Adrenal gland (tissue), 5 donors: ENCODE results near the gene KLHL29.

Experiments
- POLR2A ChIP-seq, 2 donors: fragments of 450-650 bp; IDR thresholded peaks; one replicate each; pipeline ENCODE4 v1.6.1; 2017; ENCODE audit warnings: antibody characterized with exemption in 2 of 2, mild to moderate bottlenecking in 2 of 2, moderate library complexity in 1 of 2
- TF ChIP-seq, protein P1 (sequence below), 6 experiments: fragments of 450-650 bp in 4 of 6; fragments of 200-600 bp in 2 of 6; sonication (generic) in 1 of 6; IDR thresholded peaks; 1 replicate in 5 of 6; 2 replicates in 1 of 6; pipeline versions ENCODE4 v1.5.1 to v1.8.0; 2016 to 2021; ENCODE audit warnings: antibody characterized with exemption in 6 of 6, mild to moderate bottlenecking in 2 of 6, moderate library complexity in 1 of 6
- donor health status: DM: no; HTN: no; CAD: no.

DNA sequence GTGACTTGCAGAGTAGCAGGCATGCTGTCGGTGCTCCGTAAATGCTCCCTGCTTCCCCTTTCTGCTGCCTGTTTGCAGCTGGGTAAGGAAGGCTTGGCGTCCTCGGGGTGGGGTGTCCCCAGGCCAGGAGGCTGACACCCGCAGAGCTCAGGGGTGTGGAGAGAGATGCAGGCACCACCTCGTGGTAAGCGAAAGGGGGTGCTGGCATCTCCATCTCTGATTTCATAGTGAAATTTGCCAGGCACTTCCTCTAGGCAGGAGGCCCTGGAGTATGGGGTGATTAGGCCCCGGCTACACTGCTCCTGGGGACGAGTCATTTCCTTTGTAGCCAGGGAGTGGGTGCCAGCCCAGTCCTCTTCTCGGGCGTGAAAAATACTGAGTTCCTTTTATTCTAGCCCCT, 160.4 kb downstream of the KLHL29 start:
- TF ChIP-seq, protein P1, sequence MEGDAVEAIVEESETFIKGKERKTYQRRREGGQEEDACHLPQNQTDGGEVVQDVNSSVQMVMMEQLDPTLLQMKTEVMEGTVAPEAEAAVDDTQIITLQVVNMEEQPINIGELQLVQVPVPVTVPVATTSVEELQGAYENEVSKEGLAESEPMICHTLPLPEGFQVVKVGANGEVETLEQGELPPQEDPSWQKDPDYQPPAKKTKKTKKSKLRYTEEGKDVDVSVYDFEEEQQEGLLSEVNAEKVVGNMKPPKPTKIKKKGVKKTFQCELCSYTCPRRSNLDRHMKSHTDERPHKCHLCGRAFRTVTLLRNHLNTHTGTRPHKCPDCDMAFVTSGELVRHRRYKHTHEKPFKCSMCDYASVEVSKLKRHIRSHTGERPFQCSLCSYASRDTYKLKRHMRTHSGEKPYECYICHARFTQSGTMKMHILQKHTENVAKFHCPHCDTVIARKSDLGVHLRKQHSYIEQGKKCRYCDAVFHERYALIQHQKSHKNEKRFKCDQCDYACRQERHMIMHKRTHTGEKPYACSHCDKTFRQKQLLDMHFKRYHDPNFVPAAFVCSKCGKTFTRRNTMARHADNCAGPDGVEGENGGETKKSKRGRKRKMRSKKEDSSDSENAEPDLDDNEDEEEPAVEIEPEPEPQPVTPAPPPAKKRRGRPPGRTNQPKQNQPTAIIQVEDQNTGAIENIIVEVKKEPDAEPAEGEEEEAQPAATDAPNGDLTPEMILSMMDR (IDR thresholded peaks at IDR 0.05) = peak in 1 of 6 experiments; percentile 22
- TF ChIP-seq POLR2A (IDR thresholded peaks at IDR 0.05) = no peak
